ENCODE measurements around the gene MGAT5.

MGAT5 gene

DNA sequence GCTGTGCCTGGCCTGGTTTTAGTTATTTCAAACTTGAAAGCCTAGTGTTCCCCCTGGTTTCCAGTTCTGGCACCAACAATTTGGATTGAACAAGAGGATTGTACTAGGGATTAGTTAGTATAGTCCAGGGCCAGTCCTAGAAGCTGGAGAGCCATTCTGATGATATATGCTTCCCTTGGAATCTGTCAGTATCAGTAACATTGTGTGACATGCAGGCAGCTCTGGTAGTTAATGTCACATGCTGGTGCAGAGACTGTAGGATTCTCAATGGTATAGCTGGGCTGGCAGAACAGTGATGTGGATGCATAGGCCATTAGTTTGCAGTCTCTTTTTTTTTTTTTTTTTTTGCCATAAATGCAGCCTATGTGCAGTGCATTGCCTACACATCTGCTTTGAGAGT, 3.6 kb downstream of the MGAT5 start:
- no peak for DNase-seq

DNA sequence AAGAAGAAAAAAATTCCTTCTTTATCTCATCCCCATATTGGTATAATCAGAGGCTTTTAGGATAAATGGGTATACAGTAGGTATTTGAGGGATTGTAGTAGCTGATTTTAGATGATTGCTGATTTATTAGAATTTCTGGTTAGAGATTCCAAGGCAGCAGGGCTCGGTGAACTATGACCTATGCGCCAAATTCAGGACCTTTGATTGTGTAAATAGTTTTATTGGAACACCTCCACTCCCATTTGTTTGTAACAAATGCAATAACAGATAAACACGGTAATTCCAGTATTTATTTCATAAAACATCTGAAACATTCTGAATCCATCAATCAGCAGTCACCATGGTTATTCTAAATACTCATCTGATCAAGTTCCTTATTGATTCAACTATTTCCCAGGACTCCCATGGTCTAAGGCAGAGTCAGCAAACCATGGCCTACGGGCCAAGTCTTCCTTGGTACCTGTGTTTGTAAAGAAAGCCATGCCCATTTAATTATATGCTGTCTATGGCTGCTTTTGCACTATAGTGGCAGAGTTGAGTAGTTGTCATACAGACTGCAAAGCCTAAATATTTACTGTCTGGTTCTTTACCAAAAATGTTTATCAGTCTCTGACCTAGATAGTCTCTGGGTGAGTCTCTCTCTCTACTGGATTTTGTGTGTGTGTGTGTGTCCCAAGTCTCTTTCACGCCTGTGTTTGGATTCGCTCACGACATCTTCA, 4.3 kb downstream of the MGAT5 start:
- DNase-seq, result no peak

GRCh38 chr2:134258684-134259388, 5.0 kb downstream of the MGAT5 start:
- DNase-seq, result no peak

- no peak for DNase-seq
Observed at GRCh38 chr2:134259571-134259970, 5.7 kb downstream of the MGAT5 start.

- no peak for DNase-seq
Observed at GRCh38 chr2:134259994-134260393, 6.1 kb downstream of the MGAT5 start.

GRCh38 chr2:134260713-134261112, 6.8 kb downstream of the MGAT5 start:
- no peak for DNase-seq

DNA sequence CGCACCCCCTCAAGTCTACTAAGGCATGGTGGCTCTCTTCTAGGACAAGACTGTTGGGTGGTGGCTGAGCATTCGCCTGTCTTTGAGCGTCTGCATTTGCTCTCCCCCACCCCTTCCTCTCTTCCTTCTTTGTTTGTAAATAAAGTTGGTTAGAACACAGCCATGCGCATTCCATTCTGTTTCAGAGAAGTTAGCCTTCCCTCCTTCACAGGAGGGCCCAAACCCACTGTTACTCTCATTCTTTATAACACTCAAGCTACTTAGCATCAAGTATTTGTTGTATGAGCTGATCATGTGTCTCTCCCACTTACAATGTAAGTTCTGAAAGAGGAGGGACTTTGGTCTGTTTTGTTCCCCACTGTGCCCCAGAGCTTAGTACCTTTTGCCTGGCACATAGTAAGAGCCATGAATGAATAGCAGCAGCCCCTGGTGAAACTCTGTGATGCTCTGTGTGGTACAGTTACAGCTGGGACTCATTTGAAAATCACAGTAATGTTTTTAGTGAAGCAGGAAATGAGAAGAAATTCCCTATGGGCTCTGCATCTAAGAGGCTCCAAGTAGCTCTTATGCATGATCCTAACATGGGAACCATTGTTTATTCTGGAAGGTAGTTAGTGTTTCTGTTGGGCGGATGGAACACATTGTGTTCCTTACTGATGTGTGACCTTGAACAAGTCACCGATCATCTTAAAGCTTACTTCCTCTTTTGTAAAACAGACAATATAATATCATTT, 7.7 kb downstream of the MGAT5 start:
- DNase-seq, result no peak

DNA sequence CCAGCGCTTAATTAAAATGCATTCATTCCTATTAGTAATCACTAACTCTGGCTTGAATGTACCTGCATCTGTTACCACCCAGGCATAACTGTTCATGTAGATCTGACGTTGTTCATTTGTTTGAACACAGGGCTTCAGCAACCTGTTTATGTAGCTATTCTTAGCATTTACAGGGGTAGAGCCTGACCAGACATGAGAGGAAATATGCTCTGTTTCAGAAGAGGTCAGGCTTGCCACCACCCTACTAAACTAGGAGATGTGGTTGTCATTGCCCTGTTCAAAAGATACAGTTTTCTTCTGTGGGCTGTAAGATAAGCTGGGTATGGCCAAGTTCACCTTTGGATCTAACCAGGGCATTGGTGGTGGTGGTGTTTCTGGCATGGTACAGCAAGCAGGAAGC, 8.8 kb downstream of the MGAT5 start:
- DNase-seq, result no peak

GRCh38 chr2:134268265-134268664, 14.4 kb downstream of the MGAT5 start:
- DNase-seq, result no peak

DNA sequence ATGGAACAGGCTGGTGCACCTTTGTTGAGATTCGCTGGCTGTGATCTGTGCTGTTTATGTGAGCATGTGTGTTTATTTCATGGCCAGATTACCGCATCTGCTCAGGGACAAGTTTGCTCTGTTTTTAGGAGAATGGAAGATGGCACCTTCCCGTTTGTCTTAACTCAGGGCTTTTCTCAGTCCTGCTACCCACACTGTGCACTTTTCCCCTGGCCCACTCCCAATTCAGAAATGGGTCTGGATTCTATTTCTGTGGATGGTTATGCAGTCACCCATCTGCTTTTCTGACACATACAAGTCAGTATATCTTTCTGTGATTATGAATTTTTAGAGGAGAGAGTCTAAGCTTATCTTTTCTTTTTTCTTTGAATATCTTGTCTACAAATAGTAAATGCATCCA, 15.4 kb downstream of the MGAT5 start:
- no peak for DNase-seq

DNA sequence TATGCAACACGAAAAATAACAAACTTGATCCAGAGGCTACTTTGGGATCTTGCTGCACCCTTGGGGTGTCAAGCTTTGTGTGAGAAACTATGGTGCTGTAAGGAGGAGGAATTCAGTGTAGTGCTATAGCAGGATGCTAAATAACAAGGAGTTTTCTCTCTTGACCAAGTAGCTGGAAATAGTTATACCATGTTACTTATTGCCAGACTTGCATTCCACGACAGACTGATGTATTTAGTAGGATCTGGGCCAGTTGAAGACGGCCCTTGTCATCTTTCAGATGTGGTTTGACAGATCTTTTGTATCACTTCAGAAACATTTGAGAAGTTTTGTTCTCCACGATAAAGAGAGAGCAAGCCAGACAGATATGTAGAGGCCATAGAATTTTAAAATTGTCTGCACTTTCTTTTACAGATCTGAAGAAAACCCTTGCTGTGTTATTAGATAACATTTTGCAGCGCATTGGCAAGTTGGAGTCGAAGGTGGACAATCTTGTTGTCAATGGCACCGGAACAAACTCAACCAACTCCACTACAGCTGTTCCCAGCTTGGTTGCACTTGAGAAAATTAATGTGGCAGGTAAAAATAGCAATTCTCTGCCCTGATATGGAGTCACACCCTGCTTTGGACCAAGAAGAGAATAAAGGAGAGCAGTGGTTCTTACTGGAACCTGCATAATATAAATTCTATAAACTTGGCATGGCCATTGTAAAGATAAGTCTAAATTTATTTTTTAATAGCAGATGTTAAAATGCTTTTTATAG, 16.3 kb downstream of the MGAT5 start:
- no peak for DNase-seq

DNA sequence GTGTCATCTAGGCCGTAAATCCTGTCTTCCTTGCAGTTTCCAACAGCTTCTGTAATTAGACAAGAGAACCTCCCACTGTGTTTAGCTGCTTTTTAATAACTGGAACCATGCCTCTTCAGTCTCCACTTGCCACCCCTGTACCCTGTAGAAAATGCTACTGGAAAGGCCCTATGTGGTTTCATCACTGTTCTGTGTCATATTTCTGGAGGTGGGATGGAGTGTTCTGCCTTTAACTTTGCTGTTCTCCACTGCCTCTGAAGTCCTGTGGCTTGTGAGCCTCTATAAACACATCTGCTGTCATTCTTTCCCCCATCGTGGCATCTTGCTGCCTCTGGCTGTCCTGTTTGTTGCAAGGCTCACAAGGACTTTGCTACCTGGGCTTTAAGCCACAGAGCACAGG, 17.9 kb downstream of the MGAT5 start:
- DNase-seq, result no peak

DNA sequence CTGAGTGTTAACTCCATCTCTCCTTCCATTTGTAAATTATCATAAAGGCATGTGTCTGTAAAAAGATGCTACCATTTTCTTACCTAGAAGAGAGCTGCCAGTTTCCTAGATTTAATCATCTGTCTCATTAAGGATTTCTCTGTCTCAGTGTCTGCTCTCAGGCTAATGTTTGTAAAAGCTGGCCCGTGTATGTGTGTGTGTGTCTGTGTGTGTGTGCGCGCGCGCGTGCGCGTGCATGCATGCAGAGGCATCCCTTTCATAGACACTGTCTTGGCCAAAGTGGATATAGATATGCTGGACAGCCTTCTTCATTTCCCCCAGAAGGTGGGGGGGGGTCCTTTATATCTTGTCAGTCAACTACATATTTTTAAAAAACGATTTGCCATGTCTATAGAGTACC, 18.9 kb downstream of the MGAT5 start:
- no peak for DNase-seq

GRCh38 chr2:134273256-134273983, 19.5 kb downstream of the MGAT5 start:
- no peak for DNase-seq

GRCh38 chr2:134274121-134274520, 20.2 kb downstream of the MGAT5 start:
- DNase-seq, result no peak

DNA sequence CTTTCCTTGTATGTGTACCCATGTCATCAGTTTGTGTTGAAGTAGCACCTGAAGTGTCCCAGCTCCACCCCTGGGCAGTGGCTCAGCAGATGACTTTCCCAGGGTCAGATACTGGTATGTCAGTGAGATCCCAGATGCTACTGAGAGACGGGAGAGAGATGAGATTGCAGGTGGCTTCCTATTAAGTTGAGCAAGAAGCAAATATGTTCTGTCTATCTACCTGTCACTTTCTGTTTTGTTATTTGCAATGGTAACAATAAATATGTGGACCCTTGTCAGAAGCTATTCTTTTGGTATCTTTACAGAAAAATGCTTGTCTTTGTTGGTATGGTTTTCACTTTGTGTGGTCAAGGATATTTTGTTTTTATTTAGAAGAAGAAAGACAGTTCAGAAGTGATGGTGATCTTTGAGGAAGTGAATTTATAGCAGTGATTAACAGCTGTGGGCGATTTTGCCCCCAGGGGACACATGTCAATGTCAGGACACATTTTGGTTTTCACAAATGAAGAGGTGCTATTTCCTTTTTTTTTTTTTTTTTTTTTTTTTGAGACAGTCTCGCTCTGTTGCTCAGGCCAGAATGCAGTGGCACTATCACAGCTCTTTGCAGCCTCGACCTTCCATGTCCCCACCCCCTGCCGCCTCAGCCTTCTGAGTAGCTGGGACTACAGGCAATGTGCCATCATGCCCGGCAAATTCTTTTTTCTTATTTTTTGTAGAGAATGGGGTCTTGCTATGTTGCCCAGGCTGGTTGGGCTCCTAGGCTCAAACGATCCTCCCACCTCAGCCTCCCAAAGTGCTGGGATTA, 21.4 kb downstream of the MGAT5 start:
- no peak for DNase-seq

- DNase-seq, result no peak
Observed at GRCh38 chr2:134276381-134277172, 22.7 kb downstream of the MGAT5 start.

GRCh38 chr2:134277223-134277622, 23.4 kb downstream of the MGAT5 start:
- no peak for DNase-seq

DNA sequence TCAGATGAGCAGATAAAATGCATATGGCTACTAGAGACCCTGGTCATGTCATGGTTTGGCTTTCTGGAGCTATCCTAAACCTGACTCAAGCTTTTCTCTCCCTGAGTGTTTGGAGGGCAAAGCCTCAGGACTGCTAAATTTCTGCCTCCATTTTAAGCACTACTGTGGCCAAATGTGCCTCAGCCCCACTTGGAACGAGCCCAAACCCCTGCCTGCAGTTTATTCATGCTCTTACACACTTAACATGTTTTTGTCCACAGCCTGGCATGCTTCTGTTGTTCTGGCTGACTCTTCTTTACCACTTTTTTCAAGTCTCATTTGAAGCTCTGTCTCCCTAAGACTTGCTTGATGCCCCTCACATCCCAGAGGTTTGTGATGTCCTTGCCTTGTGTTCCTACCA, 24.7 kb downstream of the MGAT5 start:
- no peak for DNase-seq

- no peak for DNase-seq
Observed at GRCh38 chr2:134279417-134279816, 25.5 kb downstream of the MGAT5 start.

- DNase-seq, result no peak
Observed at GRCh38 chr2:134280231-134280630, 26.4 kb downstream of the MGAT5 start.
